ENCODE results near the gene GNB1.
"Not testable (repeated sequence)": the region's sequence is repeated elsewhere in the genome, so short reads cannot be mapped to it uniquely, and the experiment has no call there.

Gene GNB1

GRCh38 chr1:1889847-1890505, 911 bp downstream of the GNB1 start:
- peak; percentile 41 for DNase-seq

DNA sequence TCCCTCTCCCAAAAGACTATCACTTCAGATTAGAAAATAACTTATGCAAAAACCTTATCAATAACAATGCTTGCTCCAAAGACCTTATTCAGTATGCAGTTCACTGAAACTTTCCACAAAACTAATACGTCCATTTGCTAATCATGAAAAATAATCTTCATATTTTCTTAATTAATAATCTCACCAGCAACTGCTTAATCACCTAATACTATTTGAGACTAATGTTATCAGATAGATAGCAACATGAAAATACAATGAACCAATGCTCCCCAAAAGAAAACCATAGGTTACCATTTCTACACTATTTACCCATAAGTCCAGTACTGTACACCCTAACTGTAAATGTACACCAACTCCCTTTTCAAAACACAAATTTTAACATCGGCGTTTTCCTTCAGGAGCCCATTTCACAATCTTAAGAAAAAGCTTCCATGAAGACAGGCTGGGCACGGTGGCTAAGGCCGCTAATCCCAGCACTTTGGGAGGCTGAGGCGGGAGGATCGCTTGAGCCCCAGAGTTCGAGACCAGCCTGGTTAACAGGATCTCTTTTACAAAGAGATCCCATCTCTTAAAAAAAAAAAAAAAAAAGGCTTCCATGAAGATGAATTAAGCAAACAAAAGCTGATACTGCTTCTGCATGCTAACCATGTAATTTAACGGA, 1.7 kb downstream of the GNB1 start:
- DNase-seq, result no peak

- not testable (repeated sequence) for DNase-seq
These were observed 7.0 kb downstream of the GNB1 start for GRCh38 chr1:1883890-1884289.

GRCh38 chr1:1883092-1883873, 7.6 kb downstream of the GNB1 start:
- no peak for DNase-seq

- DNase-seq, result no peak
These were observed 9.2 kb downstream of the GNB1 start for GRCh38 chr1:1881727-1882126.

DNA sequence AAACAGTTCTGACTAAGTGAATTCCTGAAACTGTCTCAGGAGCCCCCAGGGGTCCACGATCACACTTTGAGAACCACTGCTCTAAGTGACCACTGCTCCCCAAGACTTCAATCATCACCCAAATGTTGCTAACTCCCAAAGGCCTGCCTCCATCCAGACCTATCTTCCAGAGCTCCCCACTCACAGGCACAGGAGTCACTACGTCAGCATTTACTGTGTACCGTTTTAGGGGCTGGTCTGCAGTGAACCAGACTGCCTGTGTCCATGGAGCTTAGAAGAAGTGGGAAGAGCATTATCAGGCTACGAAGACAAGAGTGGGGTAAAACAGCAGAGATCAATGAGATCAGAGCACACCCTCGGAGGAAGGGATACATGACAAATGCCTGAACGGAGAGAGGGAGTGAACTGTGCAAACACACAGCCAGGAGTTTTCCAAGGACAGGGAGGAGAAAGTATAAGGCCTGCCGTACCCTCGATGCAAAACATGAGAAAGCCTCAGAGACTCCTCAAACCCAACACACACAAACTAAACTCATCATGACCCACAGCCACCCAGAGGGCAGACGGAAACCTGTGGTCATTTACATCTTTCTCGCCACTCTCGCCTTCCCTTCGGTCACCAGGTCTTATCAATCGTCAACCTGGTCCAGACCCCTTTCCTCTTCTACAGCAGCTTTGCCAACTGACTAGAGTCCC, 10.1 kb downstream of the GNB1 start:
- no peak for DNase-seq

DNA sequence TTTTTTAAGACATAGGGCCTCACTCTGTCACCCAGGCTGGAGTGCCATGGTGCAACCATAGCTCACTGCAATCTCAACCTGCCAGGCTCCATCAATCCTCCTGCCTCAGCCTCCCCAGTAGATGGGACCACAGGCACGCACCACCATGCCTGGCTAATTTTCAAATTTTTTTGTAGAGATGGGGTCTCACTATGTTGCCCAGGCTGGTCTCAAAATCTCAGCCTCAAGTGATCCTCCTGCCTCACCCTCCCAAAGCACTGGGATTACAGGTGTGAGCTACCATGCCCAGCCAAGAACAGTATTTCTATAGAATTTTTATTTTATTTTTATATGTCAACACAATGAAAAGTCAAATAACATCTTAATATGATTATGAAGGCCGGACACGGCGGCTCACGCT, 10.9 kb downstream of the GNB1 start:
- no peak for DNase-seq

DNA sequence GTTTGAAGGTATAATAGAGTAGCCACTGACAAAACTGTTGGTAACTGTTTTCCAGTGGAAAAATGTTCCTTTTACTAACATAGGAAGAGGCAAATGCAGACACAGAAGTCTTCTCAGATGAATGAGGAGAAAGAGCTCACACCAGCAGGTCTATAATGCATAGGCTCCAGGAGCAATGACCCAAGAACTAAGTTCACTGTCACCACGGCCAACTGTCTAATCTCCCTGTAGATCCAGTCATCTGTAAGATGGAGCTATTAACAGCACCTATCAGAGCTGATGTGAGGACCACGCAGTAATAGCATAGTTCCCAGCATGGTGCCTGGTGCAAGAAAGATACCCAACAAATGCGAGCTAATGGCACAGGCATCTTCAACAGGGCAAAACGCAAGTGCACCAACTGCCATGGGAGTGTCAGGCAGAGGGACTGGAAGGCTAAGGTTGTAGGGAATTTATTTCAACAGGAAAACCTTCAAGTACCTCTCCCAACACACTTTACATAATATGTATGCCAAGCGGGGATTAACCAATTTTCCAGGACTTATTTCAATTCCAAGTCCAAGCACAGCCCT, 12.9 kb downstream of the GNB1 start:
- no peak for DNase-seq

GRCh38 chr1:1876335-1876930, 14.5 kb downstream of the GNB1 start:
- DNase-seq, result no peak

- DNase-seq, result no peak
These were observed 15.0 kb downstream of the GNB1 start for GRCh38 chr1:1875932-1876331.

- no peak for DNase-seq
These were observed 16.0 kb downstream of the GNB1 start for GRCh38 chr1:1874901-1875300.

DNA sequence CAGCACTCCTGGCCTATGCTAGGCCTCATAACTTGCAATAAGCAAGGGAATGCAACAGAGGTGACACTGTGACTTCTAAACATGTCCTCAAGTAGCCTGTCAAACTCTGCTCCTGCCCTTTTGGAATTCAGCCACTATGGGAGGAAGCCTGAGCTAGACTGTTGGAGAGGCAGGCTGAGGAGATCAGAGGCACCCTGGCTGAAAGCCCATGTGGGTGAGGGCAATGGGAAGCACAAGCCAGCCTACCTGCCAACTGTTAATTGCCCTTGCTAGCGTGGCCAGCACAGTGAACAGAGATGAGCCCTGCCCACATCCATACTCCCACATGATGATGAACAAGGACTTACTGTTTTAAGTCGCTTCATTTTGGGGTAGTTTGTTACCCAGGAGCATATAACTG, 17.7 kb downstream of the GNB1 start:
- no peak for DNase-seq

DNA sequence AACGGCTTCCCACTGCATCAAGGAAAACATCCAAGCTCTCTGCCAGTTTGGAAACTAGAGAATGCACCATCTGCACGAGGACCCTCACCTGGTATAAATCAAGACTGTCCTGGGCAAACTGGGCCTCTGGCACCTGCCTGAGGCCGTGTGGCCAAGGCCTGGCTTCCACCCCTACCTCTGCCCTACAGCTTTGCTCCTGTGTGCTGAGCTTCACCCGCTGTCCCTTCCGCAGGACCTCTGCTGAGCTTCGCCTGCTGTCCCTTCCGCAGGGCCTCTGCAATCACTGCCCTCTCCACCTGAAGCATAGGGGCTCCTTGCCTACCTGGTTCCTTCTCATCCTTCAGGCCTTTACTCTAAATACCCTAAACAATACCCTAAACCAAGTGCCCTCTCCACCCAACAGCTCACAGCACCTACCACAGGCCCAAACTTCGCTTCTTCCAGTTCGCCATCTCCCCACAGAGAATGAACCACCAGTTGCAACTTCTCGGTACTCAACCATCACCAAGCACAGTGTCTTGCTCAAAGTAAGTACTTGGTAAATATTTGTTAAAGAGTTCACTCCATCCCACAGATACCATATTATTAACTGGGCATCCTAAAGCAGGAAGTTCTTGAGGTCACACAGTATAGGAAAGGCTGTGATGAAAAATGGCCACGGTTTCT, 18.4 kb downstream of the GNB1 start:
- DNase-seq, result no peak

DNA sequence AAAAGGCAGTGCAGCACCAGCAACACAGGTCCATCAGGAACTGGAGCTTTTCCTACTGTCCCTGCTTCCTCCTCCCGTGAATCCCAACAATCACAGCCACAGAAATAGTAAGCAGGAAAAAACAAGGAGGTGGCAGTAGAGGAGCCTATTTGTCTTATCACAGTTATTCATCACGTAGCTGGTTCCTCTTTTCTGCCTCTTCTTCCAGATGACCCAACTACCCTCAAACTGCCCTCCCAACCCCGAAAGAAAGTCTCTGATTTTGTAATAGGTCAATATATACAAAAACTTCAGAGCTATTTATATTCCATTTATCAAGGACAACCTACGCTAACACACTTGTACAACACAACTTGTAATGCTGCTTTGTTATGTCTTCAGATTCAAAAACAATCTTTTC, 21.4 kb downstream of the GNB1 start:
- DNase-seq, result no peak

GRCh38 chr1:1867164-1867563, 23.7 kb downstream of the GNB1 start:
- no peak for DNase-seq

DNA sequence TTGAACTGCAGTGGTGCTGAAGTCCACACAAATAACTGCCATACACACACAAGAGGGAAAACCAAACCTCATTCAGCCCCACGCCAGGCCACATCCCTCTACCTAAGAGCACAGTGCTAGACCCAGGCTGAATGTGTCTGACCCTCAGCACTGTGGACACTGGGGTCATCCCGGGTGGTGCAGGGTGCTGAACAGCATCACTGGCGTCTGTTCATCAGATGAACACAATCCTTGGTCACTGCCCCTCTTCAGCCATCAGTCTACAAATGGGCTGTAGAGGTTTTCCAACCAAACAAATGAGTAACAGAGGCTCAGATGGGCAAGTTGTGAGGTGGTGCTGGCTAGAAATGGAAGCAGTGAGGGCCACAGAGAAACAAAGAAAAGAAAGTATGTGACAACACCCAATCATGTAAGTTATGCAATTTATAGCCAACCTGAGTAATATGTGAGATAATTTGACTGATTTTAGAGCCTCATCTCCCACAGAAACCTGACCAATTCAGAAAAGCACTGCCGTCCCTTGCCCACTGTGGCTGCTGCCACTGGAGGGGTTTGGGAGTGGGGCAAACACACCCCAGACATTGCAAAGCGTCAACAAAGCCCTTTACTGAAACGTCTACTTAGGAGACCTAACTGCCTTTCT, 27.9 kb downstream of the GNB1 start:
- no peak for DNase-seq

DNA sequence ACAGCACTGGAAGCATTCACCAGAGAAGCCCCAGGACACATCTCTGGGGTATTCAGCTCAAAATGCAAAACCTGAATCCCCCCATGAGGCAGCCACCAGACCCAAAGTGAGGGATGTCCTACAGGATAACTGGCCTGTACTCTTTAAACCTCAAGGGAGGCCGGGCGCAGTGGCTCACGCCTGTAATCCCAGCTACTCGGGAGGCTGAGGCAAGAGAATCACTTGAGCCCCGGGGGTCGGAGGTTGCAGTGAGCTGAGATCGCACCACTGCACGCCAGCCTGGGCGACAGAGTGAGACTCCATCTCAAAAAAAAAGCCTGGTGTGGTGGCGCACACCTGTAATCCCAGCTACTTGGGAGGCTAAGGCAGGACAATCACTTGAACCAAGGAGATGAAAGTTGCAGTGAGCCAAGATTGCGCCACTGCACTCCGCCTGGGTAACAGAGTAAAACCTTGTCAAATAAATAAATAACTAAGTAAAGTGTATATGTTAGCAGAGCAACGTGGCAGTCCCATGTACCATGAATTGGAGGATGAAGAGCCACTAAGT, 29.1 kb downstream of the GNB1 start:
- not testable (repeated sequence) for DNase-seq

GRCh38 chr1:1861339-1861730, 29.6 kb downstream of the GNB1 start:
- no peak for DNase-seq

- not testable (repeated sequence) for DNase-seq
These were observed 30.8 kb downstream of the GNB1 start for GRCh38 chr1:1859970-1860697.

- DNase-seq, result no peak
These were observed 32.4 kb downstream of the GNB1 start for GRCh38 chr1:1858382-1859086.
